GM23338 (cell line): ENCODE data around the gene CTDSPL. TPM values are rescaled to one million over a fixed set of nuclear protein-coding genes. Genes with fewer than 3 reads are reported as not detected.
A peak's percentile ranks its signal among the peaks of the same experiment; 100 is the strongest.

ENCODE experiments used
- ATAC-seq: fragments of 200-7000 bp; cut with Tn5 transposase; 3 replicates; pipeline ENCODE4 v1.9.1; 2020
- DNase-seq: peaks from one replicate; pipeline ENCODE4 v3.0.0-alpha.2; 2015; ENCODE audit warnings: low spot score
- H2AFZ ChIP-seq: fragments of 200-600 bp; sonication (generic); 2 replicates; pipeline ENCODE4 v1.8.0; 2016; ENCODE audit warnings: antibody characterized with exemption, mild to moderate bottlenecking, moderate library complexity
- H3F3A ChIP-seq: fragments of 200-600 bp; sonication (generic); replicated peaks from 2 replicates; pipeline ENCODE4 v1.8.0; 2017; ENCODE audit warnings: antibody characterized with exemption, mixed run types, low read depth
- H3K27ac ChIP-seq: fragments of 200-600 bp; sonication (generic); 2 replicates; pipeline ENCODE4 v1.6.1; 2016; ENCODE audit warnings: low read depth
- H3K27me3 ChIP-seq: fragments of 200-600 bp; sonication (generic); 2 replicates; pipeline ENCODE4 v1.8.0; 2016; ENCODE audit warnings: mild to moderate bottlenecking, mixed run types, moderate library complexity; ENCODE audit not compliant: insufficient read depth
- H3K36me3 ChIP-seq: fragments of 200-600 bp; sonication (generic); 2 replicates; pipeline ENCODE4 v1.8.0; 2016; ENCODE audit warnings: mild to moderate bottlenecking; ENCODE audit not compliant: insufficient read depth
- H3K4me1 ChIP-seq: fragments of 200-600 bp; sonication (generic); 2 replicates; pipeline ENCODE4 v1.8.0; 2016; ENCODE audit warnings: mild to moderate bottlenecking, moderate library complexity; ENCODE audit not compliant: insufficient read depth
- H3K4me2 ChIP-seq: fragments of 200-600 bp; sonication (generic); 2 replicates; pipeline ENCODE4 v1.7.1; 2017; ENCODE audit warnings: mixed run types
- H3K4me3 ChIP-seq: fragments of 200-600 bp; sonication (generic); 2 replicates; pipeline ENCODE4 v1.6.1; 2016; ENCODE audit warnings: mixed run types
- H3K79me2 ChIP-seq: fragments of 200-600 bp; sonication (generic); replicated peaks from 2 replicates; pipeline ENCODE4 v1.8.0; 2017; ENCODE audit warnings: mild to moderate bottlenecking; ENCODE audit not compliant: insufficient read depth
- H3K9me2 ChIP-seq: fragments of 200-600 bp; sonication (generic); 2 replicates; pipeline ENCODE4 v1.8.0; 2017; ENCODE audit not compliant: insufficient read depth
- H4K20me1 ChIP-seq: fragments of 200-600 bp; sonication (generic); replicated peaks from 2 replicates; pipeline ENCODE4 v1.8.0; 2017; ENCODE audit warnings: mild to moderate bottlenecking; ENCODE audit not compliant: insufficient read depth
- H3K27ac Mint-ChIP-seq: 2 replicates; pipeline ENCODE4 v1.8.0; 2020; ENCODE audit warnings: inconsistent platforms, mild to moderate bottlenecking, moderate library complexity, mixed read lengths
- H3K27me3 Mint-ChIP-seq: 3 replicates; pipeline ENCODE4 v1.8.0; 2022; ENCODE audit warnings: low read depth, mild to moderate bottlenecking, moderate library complexity, mixed read lengths, inconsistent platforms; ENCODE audit not compliant: insufficient read depth, poor library complexity
- H3K36me3 Mint-ChIP-seq: 3 replicates; pipeline ENCODE4 v1.8.0; 2021; ENCODE audit warnings: low read depth, mild to moderate bottlenecking, inconsistent platforms, moderate library complexity, mixed read lengths
- H3K4me1 Mint-ChIP-seq: 3 replicates; pipeline ENCODE4 v1.8.0; 2020; ENCODE audit warnings: mild to moderate bottlenecking, inconsistent platforms, mixed read lengths
- H3K4me3 Mint-ChIP-seq: 3 replicates; pipeline ENCODE4 v1.8.0; 2021; ENCODE audit warnings: moderate library complexity, mild to moderate bottlenecking, inconsistent platforms, mixed read lengths
- H3K9me3 Mint-ChIP-seq: 3 replicates; pipeline ENCODE4 v1.8.0; 2020; ENCODE audit warnings: moderate library complexity, mild to moderate bottlenecking, inconsistent platforms, mixed read lengths
- CREB1 ChIP-seq: fragments of 250-450 bp; sonication (Bioruptor Pico); IDR thresholded peaks from 2 replicates; pipeline ENCODE4 v1.5.0; 2020; ENCODE audit warnings: low read depth, mild to moderate bottlenecking, moderate library complexity
- CTCF ChIP-seq, 2 experiments: fragments of 200-600 bp in 1 of 2; sonication (generic) in 1 of 2; conservative IDR thresholded peaks; 2 replicates each; pipeline versions ENCODE4 v1.5.1 to v1.6.1; 2016 to 2017; ENCODE audit warnings: antibody characterized with exemption in 2 of 2, low read depth in 2 of 2, mild to moderate bottlenecking in 2 of 2, moderate library complexity in 1 of 2
- ETS1 ChIP-seq: IDR thresholded peaks from 2 replicates; pipeline ENCODE4 v1.6.1; 2016; ENCODE audit warnings: antibody characterized with exemption
- EZH2phosphoT487 ChIP-seq: fragments of 200-600 bp; sonication (generic); IDR thresholded peaks from one replicate; pipeline ENCODE4 v1.8.1; 2018; ENCODE audit warnings: antibody characterized with exemption; ENCODE audit not compliant: unreplicated experiment
- NANOG ChIP-seq: IDR thresholded peaks from 2 replicates; pipeline ENCODE4 v1.6.1; 2016; ENCODE audit warnings: antibody characterized with exemption, borderline replicate concordance
- POLR2AphosphoS5 ChIP-seq: IDR thresholded peaks from 2 replicates; pipeline ENCODE4 v1.6.1; 2016; ENCODE audit warnings: antibody characterized with exemption, low read depth
- STAT1 ChIP-seq: IDR thresholded peaks from one replicate; pipeline ENCODE4 v1.6.1; 2016; ENCODE audit warnings: antibody characterized with exemption; ENCODE audit not compliant: unreplicated experiment
- ZNF114 ChIP-seq: fragments of 250-450 bp; sonication (Bioruptor Pico); IDR thresholded peaks from 2 replicates; pipeline ENCODE4 v1.5.0; 2020; ENCODE audit warnings: mild to moderate bottlenecking, moderate library complexity
- ZNF331 ChIP-seq: fragments of 250-450 bp; sonication (Bioruptor Pico); IDR thresholded peaks from 2 replicates; pipeline ENCODE4 v1.5.0; 2020; ENCODE audit warnings: low read depth, mild to moderate bottlenecking, moderate library complexity
- ZNF462 ChIP-seq: fragments of 250-450 bp; sonication (Bioruptor Pico); IDR thresholded peaks from 2 replicates; pipeline ENCODE4 v1.5.0; 2020; ENCODE audit warnings: mild to moderate bottlenecking, moderate library complexity
- polyA plus RNA-seq: library from polyadenylated mRNA; unstranded; fragments of >200 nt; fragmentation: Nextera tagmentation; extraction: Ambion mirVana; gene quantifications from 2 replicates; pipeline ENCODE4 v1.2.1, GENCODE V29; 2016
- total RNA-seq: library from RNA; depleted of rRNA; stranded (reverse); fragments of >200 nt; shearing (Covaris generic); gene quantifications from 2 replicates; pipeline ENCODE4 v1.2.3, GENCODE V29; 2014

Gene CTDSPL
- total and polyA plus RNA-seq, 2 experiments from 2014 or later: 23.2 to 42.0 TPM

GRCh38 chr3:37858742-37859141 lies 2.9 kb upstream of the CTDSPL start:
- Mint-ChIP-seq H3K27ac (no peak overlapping the region), H3K4me1 (peaks cover 13% of the 10 kb centered on the region), H3K9me3 (peaks cover 5% of the 10 kb centered on the region; the same call in 2 of the 3 replicates), H3K36me3 (peaks cover 5% of the 10 kb centered on the region; the same call in 2 of the 3 replicates), H3K27me3 (peaks cover 30% of the 10 kb centered on the region), H3K4me3 (no peak overlapping the region; the same call in 2 of the 3 replicates)
- no peak overlapping the region for H3K4me2 ChIP-seq
- no peak overlapping the region for H3K4me3 ChIP-seq
- H3K36me3 ChIP-seq: no peaks in the 10 kb centered on the region
- H3K27me3 ChIP-seq: peaks cover 11% of the 10 kb centered on the region
- peaks cover 15% of the 10 kb centered on the region for H3K79me2 ChIP-seq
- no peak for ATAC-seq
- H3F3A ChIP-seq: no peaks in the 10 kb centered on the region
- DNase-seq: no peak
- H3K27ac ChIP-seq: no peak overlapping the region
- no peaks in the 10 kb centered on the region for H4K20me1 ChIP-seq
- peaks cover 13% of the 10 kb centered on the region for H3K4me1 ChIP-seq
- H2AFZ ChIP-seq: no peak overlapping the region
- TF ChIP-seq CREB1 (CRISPR knock-in tag) (no peak), NANOG (no peak), CTCF (conservative IDR thresholded peaks at IDR 0.05; ENCODE audit: low read depth in 2 of 2) (no peak), EZH2phosphoT487 (no peak), STAT1 (no peak), ZNF114 (CRISPR knock-in tag) (no peak)
- H3K9me2 ChIP-seq: no peaks in the 10 kb centered on the region; the same call in 1 of the 2 replicates

- Histone ChIP-seq H3K79me2 (peaks cover 21% of the 10 kb centered on the region), H3K9me2 (no peaks in the 10 kb centered on the region; the same call in 1 of the 2 replicates), H3F3A (no peaks in the 10 kb centered on the region), H3K27ac (no peak overlapping the region), H3K36me3 (no peaks in the 10 kb centered on the region), H3K27me3 (peaks cover 11% of the 10 kb centered on the region), H3K4me2 (0 out of 2 replicates have a peak overlapping the region, but pooled peaks have one; percentile 72), H3K4me3 (no peak overlapping the region), H2AFZ (no peak overlapping the region), H4K20me1 (no peaks in the 10 kb centered on the region), H3K4me1 (peaks cover 18% of the 10 kb centered on the region)
- Mint-ChIP-seq H3K9me3 (peaks cover 5% of the 10 kb centered on the region; the same call in 2 of the 3 replicates), H3K4me3 (no peak overlapping the region), H3K27me3 (peaks cover 32% of the 10 kb centered on the region), H3K4me1 (peaks cover 19% of the 10 kb centered on the region), H3K27ac (no peak overlapping the region), H3K36me3 (peaks cover 5% of the 10 kb centered on the region; the same call in 2 of the 3 replicates)
- ATAC-seq: no peak
- no peak for DNase-seq
- no peak for TF ChIP-seq POLR2AphosphoS5
- TF ChIP-seq ZNF462: no peak
- TF ChIP-seq EZH2phosphoT487: no peak
- TF ChIP-seq ZNF331 (CRISPR knock-in tag): no peak
- no peak for TF ChIP-seq CREB1 (CRISPR knock-in tag)
- TF ChIP-seq ETS1: no peak
- no peak for TF ChIP-seq CTCF (conservative IDR thresholded peaks at IDR 0.05; ENCODE audit: low read depth in 2 of 2)
These were observed 2.3 kb upstream of the CTDSPL start for GRCh38 chr3:37859354-37859753.
